Measurements from ENCODE around the gene PRELP. TPM values are rescaled to one million over a fixed set of nuclear protein-coding genes. Genes with fewer than 3 reads are reported as not detected.

PRELP gene
- total RNA-seq, 4 donors from 2014 or later = 15.4 to 35.2 (median 23.3) TPM

DNA sequence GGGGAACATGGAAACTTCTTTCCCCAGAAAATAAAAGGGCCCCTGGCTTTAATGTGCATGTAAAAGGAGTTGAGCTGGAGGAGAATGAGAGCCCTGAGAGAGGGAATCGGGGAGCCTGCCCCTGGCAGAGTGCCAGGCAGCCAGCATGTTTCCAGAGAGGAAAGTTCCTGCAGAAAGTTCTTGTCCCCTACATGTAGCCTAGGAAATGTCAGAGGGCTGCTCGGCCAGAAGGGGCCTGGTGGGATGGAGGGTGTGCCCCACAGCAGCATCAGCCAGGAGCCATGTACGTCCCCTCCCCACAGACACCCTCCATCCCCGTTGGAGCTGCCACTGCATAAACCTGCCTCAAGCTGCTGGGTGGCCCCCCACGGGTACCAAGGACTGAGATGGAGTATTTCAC, 5.4 kb upstream of the PRELP start:
- Histone ChIP-seq H3K9me3 (no peaks in the 10 kb centered on the region), H3K4me3 (no peak overlapping the region), H3K4me1 (peaks cover 11 to 28% (median 20%) of the 10 kb centered on the region in 4 donors), H3K27me3 (no peaks in the 10 kb centered on the region), H3K36me3 (no peaks in the 10 kb centered on the region), H3K27ac (no peak overlapping the region)
- DNase-seq = no peak
- in situ Hi-C loops (cut with MboI; ENCODE audit: low pct_ligation_motif_present in 1 of 4, low pct_unique_long_range_greater_than_20kb in 1 of 4, low sequenced_read_pairs in 3 of 4) = loop anchor here in 1 of 4 donors (25.0 kb wide), 1 partner anchor 108 kb away; the partner anchor contains the start of gene FMOD
- WGBS, 2 donors (ENCODE audit: low coverage in 1 of 2) = 56% methylated on average over 5 of the region's 5 CpGs; no CpG with 5 or more reads in 1 of the 2 donors
- intact Hi-C loops (cut with DNase I; ENCODE audit: low total_unique reads) = no loop called here
- TF ChIP-seq, protein P1, sequence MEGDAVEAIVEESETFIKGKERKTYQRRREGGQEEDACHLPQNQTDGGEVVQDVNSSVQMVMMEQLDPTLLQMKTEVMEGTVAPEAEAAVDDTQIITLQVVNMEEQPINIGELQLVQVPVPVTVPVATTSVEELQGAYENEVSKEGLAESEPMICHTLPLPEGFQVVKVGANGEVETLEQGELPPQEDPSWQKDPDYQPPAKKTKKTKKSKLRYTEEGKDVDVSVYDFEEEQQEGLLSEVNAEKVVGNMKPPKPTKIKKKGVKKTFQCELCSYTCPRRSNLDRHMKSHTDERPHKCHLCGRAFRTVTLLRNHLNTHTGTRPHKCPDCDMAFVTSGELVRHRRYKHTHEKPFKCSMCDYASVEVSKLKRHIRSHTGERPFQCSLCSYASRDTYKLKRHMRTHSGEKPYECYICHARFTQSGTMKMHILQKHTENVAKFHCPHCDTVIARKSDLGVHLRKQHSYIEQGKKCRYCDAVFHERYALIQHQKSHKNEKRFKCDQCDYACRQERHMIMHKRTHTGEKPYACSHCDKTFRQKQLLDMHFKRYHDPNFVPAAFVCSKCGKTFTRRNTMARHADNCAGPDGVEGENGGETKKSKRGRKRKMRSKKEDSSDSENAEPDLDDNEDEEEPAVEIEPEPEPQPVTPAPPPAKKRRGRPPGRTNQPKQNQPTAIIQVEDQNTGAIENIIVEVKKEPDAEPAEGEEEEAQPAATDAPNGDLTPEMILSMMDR (IDR thresholded peaks at IDR 0.05) = no peak
- TF ChIP-seq POLR2A (IDR thresholded peaks at IDR 0.05) (no peak), POLR2AphosphoS5 (IDR thresholded peaks at IDR 0.05) (no peak), EP300 (IDR thresholded peaks at IDR 0.05; ENCODE audit: low read depth) (no peak)

GRCh38 chr1:203471841-203472240, 3.8 kb upstream of the PRELP start:
- Histone ChIP-seq H3K4me1 (peaks cover 0 to 14% (median 7%) of the 10 kb centered on the region in 4 donors), H3K27ac (no peak overlapping the region), H3K4me3 (no peak overlapping the region), H3K27me3 (no peaks in the 10 kb centered on the region), H3K9me3 (no peaks in the 10 kb centered on the region), H3K36me3 (no peaks in the 10 kb centered on the region)
- 86% methylated on average over 6 of the region's 6 CpGs; no CpG with 5 or more reads in 1 of the 2 donors for WGBS, 2 donors (ENCODE audit: low coverage in 1 of 2)
- in situ Hi-C loops (cut with MboI; ENCODE audit: low pct_ligation_motif_present in 1 of 4, low pct_unique_long_range_greater_than_20kb in 1 of 4, low sequenced_read_pairs in 3 of 4) (loop anchor here in 1 of 4 donors (25.0 kb wide), 1 partner anchor 110 kb away; the partner anchor contains the start of gene FMOD), intact Hi-C loops (cut with DNase I; ENCODE audit: low total_unique reads) (no loop called here)
- no peak for TF ChIP-seq POLR2A (IDR thresholded peaks at IDR 0.05)
- TF ChIP-seq, protein P1 (IDR thresholded peaks at IDR 0.05) = no peak
- TF ChIP-seq POLR2AphosphoS5 (IDR thresholded peaks at IDR 0.05) = no peak
- TF ChIP-seq EP300 (IDR thresholded peaks at IDR 0.05; ENCODE audit: low read depth) = no peak
- DNase-seq = no peak

DNA sequence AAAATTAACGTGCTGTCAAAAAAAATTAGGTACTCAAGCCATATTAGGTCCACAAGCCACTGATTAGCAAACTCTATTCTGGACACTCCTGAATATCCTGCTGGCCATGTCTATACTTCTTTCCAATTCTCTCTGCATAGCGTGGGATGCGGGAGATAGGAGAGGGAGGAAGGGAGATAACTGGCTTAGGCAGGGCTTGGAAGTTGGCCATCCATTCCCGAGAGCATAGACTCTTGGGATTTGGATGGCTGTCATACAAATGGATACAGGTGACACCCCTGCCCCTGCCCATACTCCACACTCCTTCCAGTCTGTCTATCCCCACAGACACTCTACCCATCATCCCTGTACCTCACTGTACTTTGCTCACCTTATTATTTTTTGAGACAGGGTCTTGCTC, 2.3 kb upstream of the PRELP start:
- H3K27ac ChIP-seq = no peak overlapping the region
- in situ Hi-C loops (cut with MboI; ENCODE audit: low pct_ligation_motif_present in 1 of 4, low pct_unique_long_range_greater_than_20kb in 1 of 4, low sequenced_read_pairs in 3 of 4) = loop anchor here in 1 of 4 donors (25.0 kb wide), 1 partner anchor 111 kb away; the partner anchor contains the start of gene FMOD
- peaks cover 0 to 8% (median 5%) of the 10 kb centered on the region in 4 donors for H3K4me1 ChIP-seq
- no peak overlapping the region for H3K4me3 ChIP-seq
- intact Hi-C loops (cut with DNase I; ENCODE audit: low total_unique reads) = no loop called here
- no peaks in the 10 kb centered on the region for H3K27me3 ChIP-seq
- H3K9me3 ChIP-seq = no peaks in the 10 kb centered on the region
- DNase-seq = no peak
- WGBS, 2 donors (ENCODE audit: low coverage in 1 of 2) = 71 to 82% methylated on average over 1 to 4 of the region's 4 CpGs
- TF ChIP-seq, protein P1 (IDR thresholded peaks at IDR 0.05) = no peak
- H3K36me3 ChIP-seq = no peaks in the 10 kb centered on the region

- Histone ChIP-seq H3K4me3 (no peak overlapping the region), H3K9me3 (no peaks in the 10 kb centered on the region), H3K27ac (peak overlapping the region in 2 of 4 donors; percentile 84 to 89), H3K36me3 (no peaks in the 10 kb centered on the region), H3K27me3 (no peaks in the 10 kb centered on the region), H3K4me1 (peaks cover 0 to 14% (median 5%) of the 10 kb centered on the region in 4 donors)
- intact Hi-C loops (cut with DNase I; ENCODE audit: low total_unique reads) (no loop called here), in situ Hi-C loops (cut with MboI; ENCODE audit: low pct_ligation_motif_present in 1 of 4, low pct_unique_long_range_greater_than_20kb in 1 of 4, low sequenced_read_pairs in 3 of 4) (loop anchor here in 1 of 4 donors (25.0 kb wide), 1 partner anchor 112 kb away; the partner anchor contains the start of gene FMOD)
- no peak for DNase-seq
- TF ChIP-seq POLR2AphosphoS5 (IDR thresholded peaks at IDR 0.05) = no peak
- no peak for TF ChIP-seq EP300 (IDR thresholded peaks at IDR 0.05; ENCODE audit: low read depth)
- no peak for TF ChIP-seq POLR2A (IDR thresholded peaks at IDR 0.05)
- TF ChIP-seq, protein P1 (IDR thresholded peaks at IDR 0.05) = no peak
- WGBS, 2 donors (ENCODE audit: low coverage in 1 of 2) = 81 to 82% methylated on average over 5 to 9 of the region's 9 CpGs
These were observed 1.8 kb upstream of the PRELP start for GRCh38 chr1:203473781-203474305.

All from transverse colon (tissue), 4 donors.